Activated B cell treated with CpG ODN at 0.5 μM for 24 hours (primary cell): ENCODE measurements around the gene APOBEC4. TPM values are rescaled to one million over a fixed set of nuclear protein-coding genes. Genes with fewer than 3 reads are reported as not detected.
"Not testable (repeated sequence)": the region's sequence is repeated elsewhere in the genome, so short reads cannot be mapped to it uniquely, and the experiment has no call there.

Source experiments
- ATAC-seq: fragments of 200-7000 bp; cut with Tn5 transposase; one replicate; pipeline ENCODE4 v1.10.0; 2021; ENCODE audit warnings: low read depth, mild to moderate bottlenecking, moderate library complexity
- CTCF ChIA-PET: fragments of 350-600 bp; sonication (Branson Sonifier 250); formaldehyde crosslinking; loops from one replicate; lab custom pipeline; 2021; ENCODE audit warnings: antibody characterized with exemption; lab: Charles Lee
- POLR2A ChIA-PET: fragments of 350-600 bp; sonication (Branson Sonifier 250); formaldehyde crosslinking; loops from one replicate; lab custom pipeline; 2021; ENCODE audit warnings: antibody characterized with exemption; lab: Charles Lee
- DNase-seq: peaks from one replicate; pipeline ENCODE4 v3.0.0; 2022
- H3K27ac Mint-ChIP-seq: one replicate; pipeline ENCODE4 v1.8.0; 2020; ENCODE audit warnings: mixed read lengths
- H3K27me3 Mint-ChIP-seq: one replicate; pipeline ENCODE4 v1.8.0; 2021; ENCODE audit warnings: mixed read lengths
- H3K36me3 Mint-ChIP-seq: one replicate; pipeline ENCODE4 v1.8.0; 2021; ENCODE audit warnings: low read depth, mixed read lengths
- H3K4me1 Mint-ChIP-seq: one replicate; pipeline ENCODE4 v1.8.0; 2021; ENCODE audit warnings: mixed read lengths
- H3K4me3 Mint-ChIP-seq: one replicate; pipeline ENCODE4 v1.8.0; 2020; ENCODE audit warnings: mild to moderate bottlenecking, mixed read lengths
- H3K9me3 Mint-ChIP-seq: one replicate; pipeline ENCODE4 v1.8.0; 2020; ENCODE audit warnings: mixed read lengths
- CTCF ChIP-seq: fragments of 200-600 bp; IDR thresholded peaks from one replicate; pipeline ENCODE4 v1.8.0; 2022; ENCODE audit warnings: antibody characterized with exemption, mild to moderate bottlenecking
- intact Hi-C: fragments of 100-400 bp; cut with micrococcal nuclease; formaldehyde crosslinking; loops from one replicate; pipeline ENCODE4 v1.15.1; 2024
- total RNA-seq: library from RNA; stranded (reverse); gene quantifications from 2 replicates; pipeline ENCODE4 v1.2.3, GENCODE V29; 2022

APOBEC4 gene
- total RNA-seq, 1 donor from 2014 or later: not detected

GRCh38 chr1:183622884-183623785, 30.0 kb downstream of the APOBEC4 start:
- Mint-ChIP-seq H3K27ac (peak overlapping the region; percentile 50), H3K27me3 (no peaks in the 10 kb centered on the region), H3K4me1 (peaks cover 26% of the 10 kb centered on the region), H3K36me3 (peaks cover 39% of the 10 kb centered on the region), H3K4me3 (no peak overlapping the region), H3K9me3 (no peaks in the 10 kb centered on the region)
- ChIA-PET POLR2A (interaction anchor here (1.0 to 1.4 kb wide), 3 partner anchors 30 to 153 kb away, joined by 3 to 6 read pairs (median 3); no protein-coding TSS in a partner anchor), CTCF (interaction anchor here (0.6 to 1.1 kb wide), 10 partner anchors 14 to 341 kb away, joined by 3 to 6 read pairs (median 4); no protein-coding TSS in a partner anchor)
- ATAC-seq (peak; percentile 94), DNase-seq (peak; percentile 20)
- TF ChIP-seq CTCF: no peak
- intact Hi-C loops: loop anchor here (1.0 to 2.0 kb wide), 8 partner anchors 14 to 660 kb away; partner anchors contain the start of gene NCF2

GRCh38 chr1:183622013-183622412, 31.1 kb downstream of the APOBEC4 start:
- Mint-ChIP-seq H3K36me3 (peaks cover 31% of the 10 kb centered on the region), H3K4me3 (no peak overlapping the region), H3K27ac (peak overlapping the region; percentile 15), H3K4me1 (peaks cover 26% of the 10 kb centered on the region), H3K9me3 (no peaks in the 10 kb centered on the region), H3K27me3 (no peaks in the 10 kb centered on the region)
- intact Hi-C loops: loop anchor here (2.0 kb wide), 3 partner anchors 13 to 659 kb away; no protein-coding TSS in a partner anchor
- ChIA-PET CTCF (interaction anchor here (0.9 to 1.0 kb wide), 3 partner anchors 22 to 340 kb away, joined by 3 to 6 read pairs (median 3); no protein-coding TSS in a partner anchor), POLR2A (interaction anchor here (1.4 to 1.5 kb wide), 3 partner anchors 15 to 151 kb away, joined by 3 to 6 read pairs (median 4); no protein-coding TSS in a partner anchor)
- TF ChIP-seq CTCF: no peak
- peak; percentile 38 for ATAC-seq
- DNase-seq: no peak

GRCh38 chr1:183620311-183620710, 32.8 kb downstream of the APOBEC4 start:
- peaks cover 26% of the 10 kb centered on the region for H3K4me1 Mint-ChIP-seq
- CTCF ChIA-PET: interaction anchor here (0.9 to 1.4 kb wide), 3 partner anchors 13 to 76 kb away, joined by 3 read pairs; no protein-coding TSS in a partner anchor
- H3K27me3 Mint-ChIP-seq: no peaks in the 10 kb centered on the region
- POLR2A ChIA-PET: interaction anchor here (1.2 kb wide), 1 partner anchor 30 kb away, joined by 3 read pairs; the partner anchor contains the start of gene NCF2
- no peak overlapping the region for H3K4me3 Mint-ChIP-seq
- H3K9me3 Mint-ChIP-seq: no peaks in the 10 kb centered on the region
- H3K36me3 Mint-ChIP-seq: peaks cover 20% of the 10 kb centered on the region
- no peak overlapping the region for H3K27ac Mint-ChIP-seq
- no peak for TF ChIP-seq CTCF
- ATAC-seq (no peak), DNase-seq (no peak)
- intact Hi-C loops: no loop called here

- intact Hi-C loops: no loop called here
- H3K9me3 Mint-ChIP-seq: no peaks in the 10 kb centered on the region
- ATAC-seq (no peak), DNase-seq (no peak)
- peaks cover 26% of the 10 kb centered on the region for H3K4me1 Mint-ChIP-seq
- no peak overlapping the region for H3K4me3 Mint-ChIP-seq
- CTCF ChIA-PET: interaction anchor here (1.2 kb wide), 1 partner anchor 14 kb away, joined by 3 read pairs; no protein-coding TSS in a partner anchor
- peaks cover 15% of the 10 kb centered on the region for H3K36me3 Mint-ChIP-seq
- H3K27me3 Mint-ChIP-seq: no peaks in the 10 kb centered on the region
- POLR2A ChIA-PET: interaction anchor here (0.6 to 1.2 kb wide), 2 partner anchors 29 to 147 kb away, joined by 3 read pairs; partner anchors contain the start of genes NCF2 and SMG7
- TF ChIP-seq CTCF: no peak
- H3K27ac Mint-ChIP-seq: no peak overlapping the region
Measured at GRCh38 chr1:183619781-183620180, 33.3 kb downstream of the APOBEC4 start.

- DNase-seq, H3K4me3 Mint-ChIP-seq, intact Hi-C loops, H3K36me3 Mint-ChIP-seq, POLR2A ChIA-PET, H3K27ac Mint-ChIP-seq, ATAC-seq, H3K27me3 Mint-ChIP-seq, H3K9me3 Mint-ChIP-seq: not testable (repeated sequence)
- CTCF ChIA-PET: interaction anchor here (1.4 kb wide), 1 partner anchor 9 kb away, joined by 3 read pairs; no protein-coding TSS in a partner anchor
- peaks cover 22% of the 10 kb centered on the region for H3K4me1 Mint-ChIP-seq
Measured at GRCh38 chr1:183618202-183618601, 34.9 kb downstream of the APOBEC4 start.

GRCh38 chr1:183612975-183613374, 40.1 kb downstream of the APOBEC4 start:
- H3K9me3 Mint-ChIP-seq, H3K27me3 Mint-ChIP-seq, H3K27ac Mint-ChIP-seq, H3K4me3 Mint-ChIP-seq, DNase-seq, ATAC-seq, intact Hi-C loops, H3K36me3 Mint-ChIP-seq: not testable (repeated sequence)
- H3K4me1 Mint-ChIP-seq: peaks cover 19% of the 10 kb centered on the region
- ChIA-PET CTCF (interaction anchor here (1.5 kb wide), 1 partner anchor 23 kb away, joined by 4 read pairs; the partner anchor contains the start of gene NCF2), POLR2A (interaction anchor here (1.0 kb wide), 1 partner anchor 23 kb away, joined by 3 read pairs; no protein-coding TSS in a partner anchor)
